Mucosa of descending colon (tissue), 3 donors: ENCODE results near the gene BCL7C. TPM values are rescaled to one million over a fixed set of nuclear protein-coding genes. Genes with fewer than 3 reads are reported as not detected.

Source experiments
- ATAC-seq: fragments of 200-7000 bp; cut with Tn5 transposase; one replicate; pipeline ENCODE4 v1.9.1; 2020; ENCODE audit warnings: mild to moderate bottlenecking, moderate library complexity
- DNase-seq, 3 donors: peaks; one replicate each; pipeline ENCODE4 v3.0.0-alpha.2; 2020
- H3K36me3 ChIP-seq: fragments of 200-600 bp; one replicate; pipeline ENCODE4 v1.8.0; 2021; ENCODE audit warnings: low read depth, mild to moderate bottlenecking
- H3K4me1 ChIP-seq: fragments of 200-600 bp; one replicate; pipeline ENCODE4 v1.8.0; 2021; ENCODE audit warnings: low read depth, mild to moderate bottlenecking
- H3K4me3 ChIP-seq: fragments of 200-600 bp; one replicate; pipeline ENCODE4 v1.8.0; 2021; ENCODE audit warnings: mild to moderate bottlenecking
- H3K9me3 ChIP-seq: fragments of 200-600 bp; one replicate; pipeline ENCODE4 v1.8.0; 2021; ENCODE audit warnings: mild to moderate bottlenecking
- CTCF ChIP-seq: fragments of 200-600 bp; IDR thresholded peaks from one replicate; pipeline ENCODE4 v1.8.0; 2022; ENCODE audit warnings: antibody characterized with exemption, mild to moderate bottlenecking
- intact Hi-C, 2 donors: fragments of 100-400 bp; cut with DNase I in 1 of 2; cut with micrococcal nuclease in 1 of 2; formaldehyde crosslinking; loops; one replicate each; pipeline versions ENCODE4 v1.11.0 to v1.11.1; 2022; cut with DNase I, micrococcal nuclease
- total RNA-seq, 3 donors: library from RNA; stranded (reverse); fragmentation: NEBNext Ultra II Directional in 2 of 3; extraction: Animal tissue kit (Norgen Biotek cat#: 25700) in 2 of 3; gene quantifications; one replicate each; pipeline versions ENCODE4 v1.2.1 to v1.2.4, GENCODE V29; 2021 to 2023
- donor health status: DM: no; HTN: no; CAD: no; lungs with moderate emphysema.
- donor health status: DM: no; HTN: no; CAD: no.
- donor health status: DM: no; HTN: yes; CAD: no.

BCL7C gene
- total RNA-seq, 3 donors from 2014 or later = 20.8 to 30.6 (median 25.3) TPM

GRCh38 chr16:30934827-30935557 is 41.1 kb upstream of the BCL7C start:
- no peak for TF ChIP-seq CTCF
- peak; percentile 79 for ATAC-seq
- Histone ChIP-seq H3K4me3 (no peak overlapping the region), H3K4me1 (no peaks in the 10 kb centered on the region), H3K36me3 (no peaks in the 10 kb centered on the region), H3K9me3 (no peaks in the 10 kb centered on the region)
- DNase-seq = peak in 2 of 3 donors; percentile 48
- intact Hi-C loops = no loop called here

- ATAC-seq = no peak
- Histone ChIP-seq H3K4me1 (no peaks in the 10 kb centered on the region), H3K4me3 (no peak overlapping the region), H3K36me3 (no peaks in the 10 kb centered on the region), H3K9me3 (no peaks in the 10 kb centered on the region)
- no peak for TF ChIP-seq CTCF
- intact Hi-C loops = no loop called here
- no peak for DNase-seq
These were observed 37.3 kb upstream of the BCL7C start for GRCh38 chr16:30931068-30931650.

- DNase-seq (no peak), ATAC-seq (no peak)
- no peak overlapping the region for H3K4me3 ChIP-seq
- H3K9me3 ChIP-seq = no peaks in the 10 kb centered on the region
- TF ChIP-seq CTCF = no peak
- H3K4me1 ChIP-seq = peaks cover 3% of the 10 kb centered on the region
- no peaks in the 10 kb centered on the region for H3K36me3 ChIP-seq
- intact Hi-C loops = no loop called here
These were observed 36.3 kb upstream of the BCL7C start for GRCh38 chr16:30930160-30930571.

- Histone ChIP-seq H3K36me3 (no peaks in the 10 kb centered on the region), H3K4me3 (no peak overlapping the region), H3K4me1 (peaks cover 3% of the 10 kb centered on the region), H3K9me3 (no peaks in the 10 kb centered on the region)
- no peak for ATAC-seq
- no peak for TF ChIP-seq CTCF
- intact Hi-C loops = no loop called here
- DNase-seq = no peak
These were observed 35.3 kb upstream of the BCL7C start for GRCh38 chr16:30929167-30929566.

GRCh38 chr16:30928390-30928789 is 34.5 kb upstream of the BCL7C start:
- no peak for TF ChIP-seq CTCF
- Histone ChIP-seq H3K9me3 (no peaks in the 10 kb centered on the region), H3K4me3 (no peak overlapping the region), H3K4me1 (peaks cover 3% of the 10 kb centered on the region), H3K36me3 (no peaks in the 10 kb centered on the region)
- ATAC-seq = no peak
- intact Hi-C loops = no loop called here
- no peak for DNase-seq
